Measurements from ENCODE around the gene C14orf93. TPM values are rescaled to one million over a fixed set of nuclear protein-coding genes. Genes with fewer than 3 reads are reported as not detected.

Gene C14orf93
- total RNA-seq, 4 donors from 2014 or later = 4.6 to 11.2 (median 9.9) TPM

DNA sequence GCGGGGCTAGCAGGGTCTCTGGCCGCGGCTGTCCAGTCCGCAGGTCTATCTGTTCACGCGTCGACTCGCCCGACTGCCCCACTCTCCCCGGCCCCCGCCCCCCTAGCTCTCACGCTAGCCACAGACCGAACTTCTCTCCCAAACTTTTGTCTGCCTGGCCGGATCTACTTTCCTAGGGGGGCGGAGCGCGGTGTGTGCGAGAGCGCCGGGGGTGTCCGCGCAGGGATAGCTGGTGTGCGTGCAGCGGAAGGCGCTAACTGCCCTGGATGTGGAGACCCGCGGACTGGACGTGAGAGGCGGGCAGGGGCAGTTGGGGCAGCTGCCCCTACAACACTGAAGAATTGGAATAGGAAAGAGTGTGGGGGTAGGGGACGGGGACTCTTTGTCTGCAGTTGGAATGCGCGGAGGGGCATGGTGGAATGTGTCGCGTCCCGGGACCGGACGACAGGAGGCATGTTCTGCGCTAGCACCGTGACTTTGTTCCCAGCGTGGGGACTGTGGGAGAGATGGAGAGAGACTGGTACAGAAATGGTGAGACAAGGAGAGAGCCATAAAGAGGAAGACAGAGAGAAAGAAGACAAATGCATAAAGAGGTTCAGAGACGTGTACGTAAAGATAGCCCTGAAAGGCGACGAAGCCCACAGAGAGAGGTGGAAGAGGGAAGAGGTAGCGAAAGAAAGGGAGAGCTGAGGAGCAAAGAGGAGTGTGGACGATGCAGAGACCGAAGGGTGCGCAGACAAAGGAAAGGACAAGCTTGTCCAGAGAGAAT, 27.3 kb downstream of the C14orf93 start, which contains the start of gene AJUBA:
TSS of gene AJUBA (minus strand) at position 75 of the 769 bp plus-strand sequence. CDS start 285 bp downstream, outside the sequence.
- TF ChIP-seq POLR2AphosphoS5 (IDR thresholded peaks at IDR 0.05) = peak; percentile 54 to 82
- no peak for TF ChIP-seq POLR2A (IDR thresholded peaks at IDR 0.05; ENCODE audit: low read depth)
- Histone ChIP-seq H3K27ac (replicated peaks in 1 of 4) (peak within 1 kb of the TSS; percentile 75 to 89 (median 83)), H3K36me3 (peaks cover 0 to 6% (median 3%) of the 10 kb centered on the region in 4 donors), H3K4me1 (peaks cover 37 to 59% (median 54%) of the 10 kb centered on the region in 4 donors), H3K27me3 (peaks cover 0 to 18% (median 0%) of the 10 kb centered on the region in 4 donors), H3K9me3 (no peaks in the 10 kb centered on the region), H3K4me3 (peak within 1 kb of the TSS; percentile 74 to 87 (median 74))
- WGBS = under 1% methylated on average over 24 of the region's 48 CpGs
- intact Hi-C loops (cut with DNase I) = loop anchor here (5.0 to 10.0 kb wide), 2 partner anchors 50 to 108 kb away; partner anchors contain the start of gene LRP10
- peak; percentile 95 for DNase-seq (ENCODE audit: extremely low spot score)

DNA sequence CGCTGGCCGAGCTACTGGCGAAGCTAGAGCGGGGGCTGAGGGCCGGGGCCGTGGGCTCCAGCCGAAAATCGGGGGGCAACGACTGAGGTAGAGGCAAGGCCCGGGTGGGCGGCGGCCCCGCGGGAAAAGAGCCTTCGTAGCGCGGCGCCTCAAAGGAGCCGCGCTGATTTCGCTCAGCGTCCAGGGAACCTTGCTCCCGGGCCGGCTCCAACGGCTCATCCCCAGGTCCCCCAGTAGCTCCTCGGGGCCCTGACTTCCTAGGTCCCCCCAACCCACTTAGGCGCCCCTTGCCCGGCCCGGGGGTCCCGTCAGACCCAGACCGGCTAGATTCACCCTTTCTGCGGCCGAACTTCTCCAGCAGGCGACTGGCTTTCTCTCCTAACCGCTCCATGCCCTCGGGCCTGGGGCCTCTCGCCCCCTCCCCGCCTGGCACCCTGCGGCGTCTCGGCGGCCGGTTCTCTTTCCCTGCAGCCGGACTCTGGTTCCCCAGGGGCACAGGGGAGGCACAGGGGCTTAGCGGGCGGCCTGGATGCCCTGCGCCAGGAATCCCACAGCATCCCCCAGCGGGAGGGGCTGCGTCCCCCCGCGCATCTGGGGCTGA, 28.0 kb downstream of the C14orf93 start:
- peaks cover 44 to 66% (median 61%) of the 10 kb centered on the region in 4 donors for H3K4me1 ChIP-seq
- intact Hi-C loops (cut with DNase I) = loop anchor here (5.0 to 10.0 kb wide), 2 partner anchors 50 to 107 kb away; partner anchors contain the start of gene LRP10

DNA sequence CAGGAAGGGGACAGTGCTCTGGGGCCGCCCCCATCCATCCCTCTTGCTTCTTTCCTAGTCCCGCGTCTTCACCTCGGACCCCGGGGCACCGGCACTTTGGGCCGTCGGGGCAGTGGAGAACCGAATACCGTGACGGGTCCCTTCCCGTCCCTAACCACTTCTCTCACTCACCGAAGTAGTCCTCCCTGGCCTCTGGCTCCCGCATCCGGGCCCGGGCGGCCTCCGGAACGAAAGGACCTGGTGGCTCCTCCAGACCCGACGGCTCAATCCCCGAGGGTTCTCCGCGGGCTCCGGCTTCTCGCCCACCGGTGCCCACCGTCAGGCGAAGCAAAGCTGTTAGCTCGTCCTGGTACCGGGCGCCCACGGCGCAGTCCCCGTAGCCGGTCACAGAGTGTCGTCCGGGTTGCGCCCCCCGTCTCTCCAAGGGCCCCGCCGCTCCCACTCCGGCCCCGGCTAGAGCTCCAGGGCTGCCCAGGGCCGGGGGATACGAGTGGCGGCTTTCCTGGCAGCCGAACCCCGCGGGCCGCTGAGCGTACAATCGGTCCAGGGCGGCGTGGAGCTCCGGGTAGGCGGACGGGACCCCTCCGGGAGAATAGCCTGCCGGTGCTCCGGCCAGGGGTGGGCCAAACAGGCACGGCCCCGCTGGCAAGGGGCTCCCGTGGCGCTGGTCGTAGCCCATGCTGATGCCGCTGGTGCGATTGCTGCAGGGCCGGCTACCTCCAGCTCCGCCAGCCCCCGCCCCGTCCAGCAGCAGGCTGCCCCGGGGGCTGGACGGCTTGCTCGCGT, 28.7 kb downstream of the C14orf93 start:
- H3K9me3 ChIP-seq = no peaks in the 10 kb centered on the region
- no peak for DNase-seq (ENCODE audit: extremely low spot score)
- peak overlapping the region; percentile 75 to 89 (median 83) for H3K27ac ChIP-seq (replicated peaks in 1 of 4)
- TF ChIP-seq, protein P1, sequence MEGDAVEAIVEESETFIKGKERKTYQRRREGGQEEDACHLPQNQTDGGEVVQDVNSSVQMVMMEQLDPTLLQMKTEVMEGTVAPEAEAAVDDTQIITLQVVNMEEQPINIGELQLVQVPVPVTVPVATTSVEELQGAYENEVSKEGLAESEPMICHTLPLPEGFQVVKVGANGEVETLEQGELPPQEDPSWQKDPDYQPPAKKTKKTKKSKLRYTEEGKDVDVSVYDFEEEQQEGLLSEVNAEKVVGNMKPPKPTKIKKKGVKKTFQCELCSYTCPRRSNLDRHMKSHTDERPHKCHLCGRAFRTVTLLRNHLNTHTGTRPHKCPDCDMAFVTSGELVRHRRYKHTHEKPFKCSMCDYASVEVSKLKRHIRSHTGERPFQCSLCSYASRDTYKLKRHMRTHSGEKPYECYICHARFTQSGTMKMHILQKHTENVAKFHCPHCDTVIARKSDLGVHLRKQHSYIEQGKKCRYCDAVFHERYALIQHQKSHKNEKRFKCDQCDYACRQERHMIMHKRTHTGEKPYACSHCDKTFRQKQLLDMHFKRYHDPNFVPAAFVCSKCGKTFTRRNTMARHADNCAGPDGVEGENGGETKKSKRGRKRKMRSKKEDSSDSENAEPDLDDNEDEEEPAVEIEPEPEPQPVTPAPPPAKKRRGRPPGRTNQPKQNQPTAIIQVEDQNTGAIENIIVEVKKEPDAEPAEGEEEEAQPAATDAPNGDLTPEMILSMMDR (IDR thresholded peaks at IDR 0.05) = no peak
- TF ChIP-seq POLR2A (IDR thresholded peaks at IDR 0.05; ENCODE audit: low read depth) (no peak), POLR2AphosphoS5 (IDR thresholded peaks at IDR 0.05) (no peak), EP300 (IDR thresholded peaks at IDR 0.05) (no peak)
- H3K4me1 ChIP-seq = peaks cover 49 to 72% (median 68%) of the 10 kb centered on the region in 4 donors
- intact Hi-C loops (cut with DNase I) = loop anchor here (5.0 to 10.0 kb wide), 2 partner anchors 49 to 106 kb away; partner anchors contain the start of gene LRP10
- H3K27me3 ChIP-seq = peaks cover 0 to 18% (median 0%) of the 10 kb centered on the region in 4 donors
- 1% methylated on average over 15 of the region's 76 CpGs for WGBS
- peak overlapping the region; percentile 74 to 87 (median 74) for H3K4me3 ChIP-seq
- peaks cover 0 to under 1% (median 0%) of the 10 kb centered on the region in 4 donors for H3K36me3 ChIP-seq

More for the DNA sequence above, 28.0 kb downstream of the C14orf93 start:
- Histone ChIP-seq H3K27ac (replicated peaks in 1 of 4) (peak overlapping the region; percentile 75 to 89 (median 83)), H3K27me3 (peaks cover 0 to 18% (median 0%) of the 10 kb centered on the region in 4 donors), H3K4me3 (peak overlapping the region; percentile 74 to 87 (median 74)), H3K36me3 (no peaks in the 10 kb centered on the region), H3K9me3 (no peaks in the 10 kb centered on the region)
- 4% methylated on average over 5 of the region's 51 CpGs for WGBS
- TF ChIP-seq POLR2A (IDR thresholded peaks at IDR 0.05; ENCODE audit: low read depth) = no peak
- TF ChIP-seq POLR2AphosphoS5 (IDR thresholded peaks at IDR 0.05) = no peak
- TF ChIP-seq EP300 (IDR thresholded peaks at IDR 0.05) = no peak
- TF ChIP-seq, protein P1 (IDR thresholded peaks at IDR 0.05) = no peak
- no peak for DNase-seq (ENCODE audit: extremely low spot score)

DNA sequence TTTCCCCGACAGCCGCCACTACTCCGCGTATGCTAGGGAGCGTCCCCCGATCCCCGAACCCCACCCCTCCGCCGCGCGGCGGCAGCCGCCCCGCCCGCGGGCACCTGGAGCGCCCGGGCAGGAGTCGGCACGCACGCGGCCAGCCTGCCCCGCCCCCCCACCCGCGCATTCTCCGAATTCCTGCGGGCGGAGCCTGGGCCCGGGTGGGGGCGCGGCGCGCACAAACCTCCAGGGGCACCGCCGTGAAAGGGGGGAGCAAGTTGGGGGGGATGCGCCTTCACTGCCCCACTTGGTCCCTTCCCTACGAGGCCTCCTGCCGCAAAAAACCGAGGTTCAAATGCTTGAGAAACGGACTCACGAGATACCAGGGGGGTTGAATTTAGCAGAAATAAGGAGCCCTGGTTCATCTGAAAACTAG, 29.3 kb downstream of the C14orf93 start:
- intact Hi-C loops (cut with DNase I) = loop anchor here (5.0 to 10.0 kb wide), 2 partner anchors 48 to 106 kb away; partner anchors contain the start of gene LRP10
- no peak for DNase-seq (ENCODE audit: extremely low spot score)
- Histone ChIP-seq H3K27ac (replicated peaks in 1 of 4) (peak overlapping the region; percentile 75 to 89 (median 83)), H3K4me3 (peak overlapping the region; percentile 74 to 87 (median 74)), H3K4me1 (peaks cover 49 to 73% (median 69%) of the 10 kb centered on the region in 4 donors), H3K9me3 (no peaks in the 10 kb centered on the region), H3K27me3 (peaks cover 0 to 18% (median 0%) of the 10 kb centered on the region in 4 donors), H3K36me3 (peaks cover 0 to 3% (median 0%) of the 10 kb centered on the region in 4 donors)
- TF ChIP-seq EP300 (IDR thresholded peaks at IDR 0.05) = no peak
- TF ChIP-seq POLR2AphosphoS5 (IDR thresholded peaks at IDR 0.05) = peak in 1 of 2 donors; percentile 39
- 19% methylated on average over 3 of the region's 41 CpGs for WGBS

All from esophagus muscularis mucosa (tissue), 4 donors.